HepG2 (cell line): ENCODE measurements around the gene SYMPK. TPM values are rescaled to one million over a fixed set of nuclear protein-coding genes. Genes with fewer than 3 reads are reported as not detected.

Experiments
- BATF2 ChIP-seq: sonication (generic); formaldehyde crosslinking; IDR thresholded peaks from 2 replicates; pipeline ENCODE4 v1.8.0; 2022; ENCODE audit warnings: mild to moderate bottlenecking, missing genetic modification reagents, moderate library complexity
- CCAR2 ChIP-seq: fragments of 200-400 bp; formaldehyde crosslinking; optimal IDR thresholded peaks from 2 replicates; pipeline ENCODE3; 2018; ENCODE audit warnings: low read depth, mild to moderate bottlenecking, low read length, moderate library complexity
- CEBPG ChIP-seq: IDR thresholded peaks from 2 replicates; pipeline ENCODE4 v1.6.1; 2016
- DBP ChIP-seq: sonication (generic); formaldehyde crosslinking; IDR thresholded peaks from 2 replicates; pipeline ENCODE4 v1.4.0; 2020; ENCODE audit warnings: missing genetic modification reagents; ENCODE audit errors: not compliant biosample characterization
- DDIT3 ChIP-seq: sonication (generic); formaldehyde crosslinking; IDR thresholded peaks from 2 replicates; pipeline ENCODE4 v1.4.0; 2020; ENCODE audit warnings: mild to moderate bottlenecking, missing genetic modification reagents
- IKZF1 ChIP-seq: fragments of 450-650 bp; IDR thresholded peaks from 2 replicates; pipeline ENCODE4 v1.7.1; 2016
- IKZF4 ChIP-seq: sonication (generic); formaldehyde crosslinking; IDR thresholded peaks from 2 replicates; pipeline ENCODE4 v1.5.1; 2020; ENCODE audit warnings: borderline replicate concordance, mild to moderate bottlenecking, low read depth, missing genetic modification reagents; ENCODE audit errors: not compliant biosample characterization
- JARID2 ChIP-seq: sonication (generic); formaldehyde crosslinking; IDR thresholded peaks from 2 replicates; pipeline ENCODE4 v1.8.1; 2023; ENCODE audit warnings: missing genetic modification reagents, inconsistent platforms; ENCODE audit not compliant: insufficient replicate concordance
- KAT7 ChIP-seq: IDR thresholded peaks from 2 replicates; pipeline ENCODE4 v1.6.1; 2018; ENCODE audit warnings: borderline replicate concordance, missing compliant biosample characterization
- KDM4B ChIP-seq: sonication (generic); formaldehyde crosslinking; IDR thresholded peaks from 2 replicates; pipeline ENCODE4 v1.4.0; 2020; ENCODE audit warnings: missing genetic modification reagents
- LCORL ChIP-seq, 2 experiments: fragments of 450-650 bp in 1 of 2; sonication (generic) in 1 of 2; formaldehyde crosslinking in 1 of 2; IDR thresholded peaks; 2 replicates each; pipeline versions ENCODE4 v1.5.0 to v1.6.1; 2017 to 2020; ENCODE audit warnings: antibody characterized with exemption in 1 of 2, missing genetic modification reagents in 1 of 2
- MAX ChIP-seq: IDR thresholded peaks from 2 replicates; pipeline ENCODE4 v1.6.1; 2012; ENCODE audit warnings: inconsistent platforms
- MAZ ChIP-seq, 2 experiments: sonication (generic) in 1 of 2; formaldehyde crosslinking in 1 of 2; IDR thresholded peaks; 2 replicates each; pipeline versions ENCODE4 v1.5.0 to v1.6.1; 2012 to 2020; ENCODE audit warnings: low read depth in 2 of 2, mild to moderate bottlenecking in 2 of 2, borderline replicate concordance in 1 of 2, improper control_type of control experiment in 1 of 2, low read length in 1 of 2, missing genetic modification reagents in 1 of 2, moderate library complexity in 1 of 2
- MIER2 ChIP-seq: IDR thresholded peaks from 2 replicates; pipeline ENCODE4 v1.6.1; 2016; ENCODE audit warnings: missing biosample characterization, missing genetic modification reagents
- MXD3 ChIP-seq: IDR thresholded peaks from 2 replicates; pipeline ENCODE4 v1.6.1; 2016; ENCODE audit warnings: mild to moderate bottlenecking, missing biosample characterization, missing genetic modification reagents
- POLR2A ChIP-seq, 2 experiments: IDR thresholded peaks; 2 replicates each; pipeline ENCODE4 v1.6.1; 2011; ENCODE audit warnings: low read depth in 2 of 2, low read length in 2 of 2, mild to moderate bottlenecking in 1 of 2, moderate library complexity in 1 of 2; ENCODE audit not compliant: insufficient read depth in 1 of 2
- RBM22 ChIP-seq: fragments of 200-400 bp; formaldehyde crosslinking; optimal IDR thresholded peaks from 2 replicates; pipeline ENCODE3; 2017; ENCODE audit warnings: mild to moderate bottlenecking, low read length, moderate library complexity
- RXRA ChIP-seq: sonication (generic); formaldehyde crosslinking; IDR thresholded peaks from 2 replicates; pipeline ENCODE4 v1.5.1; 2020; ENCODE audit warnings: missing genetic modification reagents
- SOX13 ChIP-seq, 3 experiments: fragments of 450-650 bp in 1 of 3; sonication (generic) in 1 of 3; formaldehyde crosslinking in 1 of 3; IDR thresholded peaks in 2 of 3; conservative IDR thresholded peaks in 1 of 3; 2 replicates each; pipeline versions ENCODE4 v1.5.0 to v1.6.1; 2016 to 2020; ENCODE audit warnings: antibody characterized with exemption in 1 of 3, mild to moderate bottlenecking in 1 of 3, missing compliant biosample characterization in 1 of 3, missing genetic modification reagents in 1 of 3, moderate library complexity in 1 of 3
- SRSF1 ChIP-seq: fragments of 200-400 bp; formaldehyde crosslinking; optimal IDR thresholded peaks from 2 replicates; pipeline ENCODE3; 2017; ENCODE audit warnings: mild to moderate bottlenecking, low read depth, low read length, moderate library complexity
- ZBTB3 ChIP-seq: sonication (generic); formaldehyde crosslinking; IDR thresholded peaks from 2 replicates; pipeline ENCODE4 v1.4.0; 2020; ENCODE audit warnings: low read depth, mild to moderate bottlenecking, moderate library complexity, missing genetic modification reagents, borderline replicate concordance
- ZNF160 ChIP-seq: sonication (generic); formaldehyde crosslinking; IDR thresholded peaks from 2 replicates; pipeline ENCODE4 v1.8.0; 2022; ENCODE audit warnings: mild to moderate bottlenecking, inconsistent platforms, missing genetic modification reagents
- ZNF280B ChIP-seq: sonication (generic); formaldehyde crosslinking; IDR thresholded peaks from 2 replicates; pipeline ENCODE4 v1.5.0; 2020; ENCODE audit warnings: missing genetic modification reagents, mild to moderate bottlenecking, borderline replicate concordance
- ZNF580 ChIP-seq: IDR thresholded peaks from 2 replicates; pipeline ENCODE4 v1.6.1; 2016; ENCODE audit warnings: low read depth, borderline replicate concordance
- polyA plus RNA-seq, 8 experiments: library from polyadenylated mRNA; depleted of rRNA in 3 of 8; stranded (reverse) in 7 of 8; unstranded in 1 of 8; fragments of >200 nt; fragmentation: Illumina TruSeq in 4 of 8; extraction: Trizol in 4 of 8; gene quantifications; 2 replicates each; pipeline versions ENCODE4 v1.2.1 to v1.2.3, GENCODE V29; 2011 to 2016; ENCODE audit warnings: low read depth in 4 of 8, missing spikeins in 1 of 8, mixed read lengths in 1 of 8; ENCODE audit not compliant: insufficient read depth in 1 of 8
- total RNA-seq, 5 experiments: library from RNA; depleted of rRNA; stranded (reverse); fragments of >200 nt; fragmentation: Illumina TruSeq; extraction: Trizol; gene quantifications; 2 replicates each; pipeline ENCODE4 v1.2.3, GENCODE V29; 2016; ENCODE audit warnings: low read depth in 1 of 5

Gene SYMPK
- total and polyA plus RNA-seq, 2 of the 13 experiments (the other 11 are each of a cell fraction or from before 2014, with no cell fraction given): 21.9 to 55.7 TPM

- TF ChIP-seq ZNF160 (CRISPR knock-in tag): no peak
- TF ChIP-seq RXRA (CRISPR knock-in tag): no peak
- no peak for TF ChIP-seq ZBTB3 (CRISPR knock-in tag)
- TF ChIP-seq ZNF580 (CRISPR knock-in tag): no peak; the same call in 1 of the 2 replicates
- no peak for TF ChIP-seq IKZF1
- peak; percentile 29 to 32; a peak in 1 of 4 replicates for TF ChIP-seq POLR2A (IDR thresholded peaks at IDR 0.05; ENCODE audit: insufficient read depth in 1 of 2, low read depth in 2 of 2, low read length in 2 of 2)
- TF ChIP-seq MIER2 (CRISPR knock-in tag): no peak
- no peak for TF ChIP-seq SOX13 (IDR thresholded peaks at IDR 0.05)
- peak in 1 of 2 experiments; percentile 42; a peak in 1 of 4 replicates for TF ChIP-seq SOX13 (CRISPR knock-in tag; conservative IDR thresholded peaks at IDR 0.05 in 1 of 2, IDR thresholded peaks at IDR 0.05 in 1 of 2)
- TF ChIP-seq MAX: peak; percentile 51; the same call in 1 of the 2 replicates
- no peak for TF ChIP-seq KAT7 (CRISPR knock-in tag)
- no peak for TF ChIP-seq DDIT3 (CRISPR knock-in tag)
- no peak for TF ChIP-seq SRSF1
- no peak for TF ChIP-seq CEBPG (CRISPR knock-in tag)
- no peak for TF ChIP-seq RBM22
- no peak for TF ChIP-seq IKZF4 (CRISPR knock-in tag)
- TF ChIP-seq CCAR2: no peak
- TF ChIP-seq MXD3 (CRISPR knock-in tag): no peak
- TF ChIP-seq DBP (CRISPR knock-in tag): no peak
- no peak for TF ChIP-seq LCORL (IDR thresholded peaks at IDR 0.05)
- TF ChIP-seq LCORL (CRISPR knock-in tag; IDR thresholded peaks at IDR 0.05): no peak
- TF ChIP-seq ZNF280B (CRISPR knock-in tag): no peak
- TF ChIP-seq KDM4B (CRISPR knock-in tag): no peak
- 0 out of 2 replicates have a peak, but pooled peaks have one; percentile 59 for TF ChIP-seq MAZ (IDR thresholded peaks at IDR 0.05; ENCODE audit: borderline replicate concordance, low read depth, low read length)
- peak; percentile 81 for TF ChIP-seq MAZ (CRISPR knock-in tag; IDR thresholded peaks at IDR 0.05; ENCODE audit: low read depth)
- TF ChIP-seq JARID2 (CRISPR knock-in tag): no peak
- TF ChIP-seq BATF2 (CRISPR knock-in tag): no peak
Measured at GRCh38 chr19:45767410-45767880, 95.5 kb downstream of the SYMPK start (continued).
